Endothelial cell of umbilical vein (primary cell): Measurements from ENCODE around the gene FARP1. TPM values are rescaled to one million over a fixed set of nuclear protein-coding genes. Genes with fewer than 3 reads are reported as not detected.

ENCODE experiments used
- BruUV-seq: library from RNA; stranded (reverse); fragments of 400-500 nt; replicated peaks from 2 replicates; lab custom pipeline; 2021; lab: Mats Ljungman, UMichigan
- CTCF ChIA-PET: fragments of 300-600, 350-600 bp; sonication (Branson Sonifier 250); formaldehyde crosslinking; loops from one replicate; lab custom pipeline; 2021; ENCODE audit warnings: antibody characterized with exemption, inconsistent platforms; lab: Charles Lee
- POLR2A ChIA-PET: fragments of 300-600, 350-600 bp; sonication (Branson Sonifier 250); formaldehyde crosslinking; loops from one replicate; lab custom pipeline; 2021; ENCODE audit warnings: antibody characterized with exemption, inconsistent platforms; lab: Charles Lee
- DNase-seq: peaks from one replicate; pipeline ENCODE4 v3.0.0-alpha.2; 2011; ENCODE audit warnings: low read depth, low spot score
- FAIRE-seq: peaks from 2 replicates; lab custom pipeline; 2011; peaks lifted over from hg19 to GRCh38; lab: Jason Lieb, UNC
- H2AFZ ChIP-seq: 2 replicates; pipeline ENCODE4 v1.6.0; 2012; ENCODE audit warnings: low read depth, low read length, control low read depth, inconsistent platforms
- H3K27ac ChIP-seq: 2 replicates; pipeline ENCODE4 v1.5.1; 2011; ENCODE audit warnings: low read depth, mild to moderate bottlenecking, control low read depth, low read length, moderate library complexity; ENCODE audit not compliant: insufficient read depth
- H3K27me3 ChIP-seq, 2 experiments: 2 replicates each; pipeline versions ENCODE4 v1.6.0 to v1.6.1; 2011; ENCODE audit warnings: low read length in 2 of 2, mixed read lengths in 1 of 2; ENCODE audit not compliant: control insufficient read depth in 2 of 2, insufficient read depth in 2 of 2
- H3K36me3 ChIP-seq, 2 experiments: 2 replicates in 1 of 2; 3 replicates in 1 of 2; pipeline ENCODE4 v1.5.1; 2011; ENCODE audit warnings: low read length in 2 of 2, mild to moderate bottlenecking in 1 of 2, moderate library complexity in 1 of 2; ENCODE audit not compliant: control insufficient read depth in 2 of 2, insufficient read depth in 2 of 2; ENCODE audit errors: extremely low read depth in 1 of 2
- H3K4me1 ChIP-seq: 3 replicates; pipeline ENCODE4 v1.5.1; 2011; ENCODE audit warnings: mild to moderate bottlenecking, low read length; ENCODE audit not compliant: control insufficient read depth, insufficient read depth; ENCODE audit errors: extremely low read depth
- H3K4me2 ChIP-seq: 2 replicates; pipeline ENCODE4 v1.6.1; 2011; ENCODE audit warnings: low read length, control low read depth, mixed read lengths; ENCODE audit not compliant: insufficient read depth
- H3K4me3 ChIP-seq, 3 experiments: fragments of 200-600 bp in 1 of 3; sonication (generic), shearing (Covaris generic) in 1 of 3; replicated peaks in 1 of 3; 2 replicates each; pipeline ENCODE4 v1.5.1; 2011 to 2016; ENCODE audit warnings: control low read depth in 3 of 3, low read length in 3 of 3, mild to moderate bottlenecking in 2 of 3, inconsistent platforms in 1 of 3, low read depth in 1 of 3, moderate library complexity in 1 of 3; ENCODE audit not compliant: insufficient read depth in 1 of 3
- H3K79me2 ChIP-seq: 2 replicates; pipeline ENCODE4 v1.6.0; 2012; ENCODE audit warnings: low read length, inconsistent platforms; ENCODE audit not compliant: control insufficient read depth, insufficient read depth
- H3K9ac ChIP-seq: replicated peaks from 2 replicates; pipeline ENCODE3; 2011; ENCODE audit warnings: low read length, control low read depth; ENCODE audit not compliant: insufficient read depth; ENCODE audit errors: extremely low read depth
- H3K9me1 ChIP-seq: replicated peaks from 3 replicates; pipeline ENCODE4 v1.6.0; 2011; ENCODE audit warnings: mild to moderate bottlenecking, low read length; ENCODE audit not compliant: control insufficient read depth, insufficient read depth; ENCODE audit errors: extremely low read depth
- H3K9me3 ChIP-seq: replicated peaks from 2 replicates; pipeline ENCODE4 v1.5.1; 2012; ENCODE audit warnings: low read length, inconsistent platforms; ENCODE audit not compliant: control insufficient read depth, insufficient read depth
- H4K20me1 ChIP-seq: replicated peaks from 2 replicates; pipeline ENCODE3; 2011; ENCODE audit warnings: mild to moderate bottlenecking, low read length; ENCODE audit not compliant: control insufficient read depth, insufficient read depth; ENCODE audit errors: extremely low read depth
- CTCF ChIP-seq, 2 donors: IDR thresholded peaks; 1 replicate in 1 of 2; 2 replicates in 1 of 2; pipeline ENCODE4 v1.5.1; 2011; ENCODE audit warnings: low read length in 2 of 2, mild to moderate bottlenecking in 2 of 2, moderate library complexity in 2 of 2, control low read depth in 1 of 2, inconsistent platforms in 1 of 2, low read depth in 1 of 2; ENCODE audit not compliant: insufficient read depth in 1 of 2; ENCODE audit errors: extremely low read depth in 1 of 2
- EZH2 ChIP-seq: IDR thresholded peaks from 2 replicates; pipeline ENCODE4 v1.6.1; 2012; ENCODE audit warnings: borderline replicate concordance, low read depth, mild to moderate bottlenecking, moderate library complexity, low read length, inconsistent platforms; ENCODE audit not compliant: severe bottlenecking
- FOS ChIP-seq: IDR thresholded peaks from 2 replicates; pipeline ENCODE4 v1.6.1; 2011; ENCODE audit warnings: mild to moderate bottlenecking, low read length, moderate library complexity, borderline replicate concordance; ENCODE audit not compliant: insufficient read depth
- GATA2 ChIP-seq: IDR thresholded peaks from 2 replicates; pipeline ENCODE4 v1.7.0; 2011; ENCODE audit warnings: low read depth, mild to moderate bottlenecking, moderate library complexity, mixed read lengths, low read length; ENCODE audit not compliant: insufficient read length, insufficient read depth
- JUN ChIP-seq: IDR thresholded peaks from 2 replicates; pipeline ENCODE4 v1.6.1; 2011; ENCODE audit warnings: borderline replicate concordance, low read depth; ENCODE audit not compliant: insufficient read length, insufficient read depth
- MAX ChIP-seq: IDR thresholded peaks from 2 replicates; pipeline ENCODE4 v1.6.1; 2011; ENCODE audit not compliant: insufficient read depth, insufficient read length
- MYC ChIP-seq: IDR thresholded peaks from one replicate; pipeline ENCODE4 v1.6.1; 2011; ENCODE audit warnings: mild to moderate bottlenecking, low read depth, low read length
- POLR2A ChIP-seq: IDR thresholded peaks from 2 replicates; pipeline ENCODE4 v1.6.1; 2012; ENCODE audit warnings: low read depth, mild to moderate bottlenecking, control low read depth, low read length
- POLR2AphosphoS5 ChIP-seq: IDR thresholded peaks from 2 replicates; pipeline ENCODE4 v1.6.1; 2012; ENCODE audit warnings: low read depth, mild to moderate bottlenecking, control low read depth, low read length, moderate library complexity; ENCODE audit not compliant: insufficient read depth
- dilution Hi-C: fragments of 300-500 bp; cut with MboI; formaldehyde crosslinking; loops from one replicate; pipeline ENCODE4 v1.15.0; 2019; ENCODE audit warnings: low sequenced_read_pairs; ENCODE audit not compliant: extremely low pct_ligation_motif_present
- intact Hi-C: fragments of 100-400 bp; cut with micrococcal nuclease; formaldehyde crosslinking; loops from one replicate; pipeline ENCODE4 v1.10.0; 2022
- polyA plus RNA-seq, 4 experiments: library from polyadenylated mRNA; depleted of rRNA in 3 of 4; stranded (reverse) in 3 of 4; unstranded in 1 of 4; fragments of >200 nt; gene quantifications; 2 replicates each; pipeline versions ENCODE4 v1.2.1 to v1.2.3, GENCODE V29; 2011 to 2012; ENCODE audit warnings: missing spikeins in 1 of 4
- total RNA-seq: library from RNA; stranded (reverse); gene quantifications from 2 replicates; pipeline ENCODE4 v1.2.3, GENCODE V29; 2021

The FARP1 gene
- total and polyA plus RNA-seq, 2 donors (not counting 3 experiments of a cell fraction or from before 2014, with no cell fraction given) = 19.0 to 77.7 TPM

GRCh38 chr13:98172590-98173422 is 29.9 kb downstream of the FARP1 start:
- Histone ChIP-seq H4K20me1 (no peaks in the 10 kb centered on the region), H3K9me1 (no peaks in the 10 kb centered on the region), H3K27me3 (no peaks in the 10 kb centered on the region), H3K27ac (peak overlapping the region; percentile 19), H2AFZ (no peak overlapping the region), H3K9me3 (no peaks in the 10 kb centered on the region), H3K4me1 (peaks cover 32% of the 10 kb centered on the region), H3K4me3 (no peak overlapping the region), H3K9ac (no peak overlapping the region), H3K36me3 (peaks cover 0 to 2% of the 10 kb centered on the region in 2 experiments), H3K4me2 (peak overlapping the region; percentile 75), H3K79me2 (peaks cover 10% of the 10 kb centered on the region)
- no TSS peak for BruUV-seq
- CTCF ChIA-PET = interaction anchor here (0.7 to 1.4 kb wide), 5 partner anchors 10 to 480 kb away, joined by 3 read pairs; no protein-coding TSS in a partner anchor
- POLR2A ChIA-PET = no interaction called here
- FAIRE-seq (peak; percentile 84), DNase-seq (no peak)
- dilution Hi-C loops = no loop called here
- intact Hi-C loops = loop anchor here (2.0 kb wide), 1 partner anchor 28 kb away; no protein-coding TSS in a partner anchor
- TF ChIP-seq EZH2 (no peak), POLR2AphosphoS5 (no peak), CTCF (IDR thresholded peaks at IDR 0.05; ENCODE audit: extremely low read depth in 1 of 2, insufficient read depth in 1 of 2, low read depth in 1 of 2, low read length in 2 of 2) (no peak), MAX (no peak), POLR2A (no peak), JUN (no peak), GATA2 (no peak), MYC (no peak), FOS (no peak)
